Uterine smooth muscle cell (primary cell): Measurements from ENCODE around the gene COL21A1. TPM values are rescaled to one million over a fixed set of nuclear protein-coding genes. Genes with fewer than 3 reads are reported as not detected.

Source experiments
- total RNA-seq: library from RNA; depleted of rRNA; stranded (reverse); fragments of >200 nt; gene quantifications from 2 replicates; pipeline ENCODE4 v1.2.3, GENCODE V29; 2014

Gene COL21A1
- 6.2 and 6.9 TPM in 2 replicates for total RNA-seq

DNA sequence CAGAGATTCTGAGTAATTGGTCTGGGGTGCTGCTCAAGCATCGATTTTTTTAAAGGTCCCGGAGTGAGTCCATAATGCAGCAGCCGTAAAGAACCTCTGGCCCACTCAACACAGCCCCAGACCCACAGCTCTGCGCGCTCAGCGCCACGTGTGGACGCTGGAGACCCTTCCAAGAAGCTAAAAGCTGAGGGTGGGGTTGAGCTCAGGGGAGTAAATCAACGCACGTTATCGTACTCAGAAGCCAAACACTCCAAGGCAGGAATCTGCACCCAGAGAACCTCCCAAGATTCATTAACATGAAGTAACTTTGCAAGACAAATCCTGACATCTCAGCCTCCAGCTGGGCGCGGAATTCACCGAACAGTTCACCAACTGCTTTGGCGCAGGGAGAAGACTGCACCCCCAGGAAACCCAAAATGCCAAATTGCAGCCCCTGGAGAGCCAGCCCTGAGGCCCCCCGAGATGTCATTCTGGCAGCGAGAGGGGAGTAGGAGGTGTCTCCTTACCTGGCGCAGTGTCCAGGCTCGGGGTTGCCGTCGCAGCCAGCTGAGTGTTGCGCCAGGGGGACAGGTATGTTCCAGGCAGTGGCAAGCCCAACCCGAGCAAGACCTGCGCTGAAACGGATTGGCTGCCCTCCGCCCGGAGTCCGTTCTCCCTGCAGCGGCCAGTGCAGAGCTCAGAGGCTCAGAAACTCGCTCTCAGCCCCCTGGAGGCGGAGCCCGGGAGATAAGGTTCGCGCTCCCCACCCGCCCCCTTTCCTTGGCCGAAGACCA lies at the start of gene COL21A1:
COL21A1 (minus strand) TSS at position 700 of the 773 bp plus-strand sequence. CDS start 64,962 bp downstream, outside the sequence.

